Fibroblast of lung (primary cell): Measurements from ENCODE around the gene SEMA5A. TPM values are rescaled to one million over a fixed set of nuclear protein-coding genes. Genes with fewer than 3 reads are reported as not detected.

Source experiments
- DNase-seq, 2 donors: peaks; one replicate each; pipeline versions ENCODE4 v3.0.0 to v3.0.0-alpha.2; 2010; ENCODE audit warnings: low read depth in 2 of 2
- H2AFZ ChIP-seq: 2 replicates; pipeline ENCODE4 v1.5.1; 2012; ENCODE audit warnings: low read length, control low read depth, inconsistent platforms
- H3K27ac ChIP-seq: 2 replicates; pipeline ENCODE4 v1.5.1; 2011; ENCODE audit warnings: low read length, control low read depth; ENCODE audit not compliant: insufficient read depth
- H3K27me3 ChIP-seq: 2 replicates; pipeline ENCODE4 v1.5.1; 2011; ENCODE audit warnings: mild to moderate bottlenecking, low read length; ENCODE audit not compliant: control insufficient read depth, insufficient read depth
- H3K36me3 ChIP-seq: 2 replicates; pipeline ENCODE4 v1.5.1; 2011; ENCODE audit warnings: low read length; ENCODE audit not compliant: control insufficient read depth, insufficient read depth
- H3K4me1 ChIP-seq: 2 replicates; pipeline ENCODE4 v1.5.1; 2011; ENCODE audit warnings: low read length; ENCODE audit not compliant: control insufficient read depth, insufficient read depth; ENCODE audit errors: extremely low read depth
- H3K4me2 ChIP-seq: 2 replicates; pipeline ENCODE4 v1.5.1; 2011; ENCODE audit warnings: low read length, control low read depth; ENCODE audit not compliant: insufficient read depth; ENCODE audit errors: extremely low read depth
- H3K4me3 ChIP-seq, 4 experiments: fragments of 200-600 bp in 1 of 4; sonication (generic) in 1 of 4; replicated peaks in 1 of 4; 2 replicates each; pipeline ENCODE4 v1.5.1; 2011 to 2016; ENCODE audit warnings: low read length in 4 of 4, low read depth in 3 of 4, mild to moderate bottlenecking in 3 of 4, control low read depth in 2 of 4, inconsistent platforms in 1 of 4, mixed read lengths in 1 of 4; ENCODE audit not compliant: insufficient read depth in 1 of 4; ENCODE audit errors: control extremely low read depth in 1 of 4
- H3K79me2 ChIP-seq: 2 replicates; pipeline ENCODE4 v1.5.1; 2012; ENCODE audit warnings: mild to moderate bottlenecking, low read length, inconsistent platforms; ENCODE audit not compliant: control insufficient read depth, insufficient read depth
- H3K9ac ChIP-seq: 2 replicates; pipeline ENCODE4 v1.5.1; 2011; ENCODE audit warnings: mild to moderate bottlenecking, low read length, control low read depth; ENCODE audit not compliant: insufficient read depth
- H3K9me3 ChIP-seq: 2 replicates; pipeline ENCODE4 v1.5.1; 2012; ENCODE audit warnings: low read depth, low read length; ENCODE audit not compliant: control insufficient read depth, insufficient read depth
- H4K20me1 ChIP-seq: 2 replicates; pipeline ENCODE4 v1.5.1; 2011; ENCODE audit warnings: low read length; ENCODE audit not compliant: control insufficient read depth, insufficient read depth; ENCODE audit errors: extremely low read depth
- CTCF ChIP-seq, 2 donors: IDR thresholded peaks in 1 of 2; conservative IDR thresholded peaks in 1 of 2; 1 replicate in 1 of 2; 2 replicates in 1 of 2; pipeline ENCODE4 v1.5.1; 2011 to 2012; ENCODE audit warnings: low read length in 2 of 2, control low read depth in 1 of 2, inconsistent platforms in 1 of 2, low read depth in 1 of 2, mild to moderate bottlenecking in 1 of 2
- EZH2 ChIP-seq: IDR thresholded peaks from 2 replicates; pipeline ENCODE4 v1.5.1; 2012; ENCODE audit warnings: low read length, control low read depth, mild to moderate bottlenecking; ENCODE audit errors: missing control alignments
- polyA plus RNA-seq, 2 donors: library from polyadenylated mRNA; depleted of rRNA in 1 of 2; stranded (reverse) in 1 of 2; unstranded in 1 of 2; fragments of >200 nt; gene quantifications; 2 replicates each; pipeline ENCODE4 v1.2.1, GENCODE V29; 2011 to 2012; ENCODE audit warnings: missing spikeins in 1 of 2
- total RNA-seq: library from RNA; depleted of rRNA; stranded (reverse); fragments of >200 nt; gene quantifications from 2 replicates; pipeline ENCODE4 v1.2.1, GENCODE V29; 2014

Gene SEMA5A
- total and polyA plus RNA-seq, 2 donors (not counting 1 experiment from before 2014, with no cell fraction given) = 30.6 to 49.0 TPM

GRCh38 chr5:9429691-9430215 is 116.1 kb downstream of the SEMA5A start:
- H4K20me1 ChIP-seq = no peaks in the 10 kb centered on the region
- no peaks in the 10 kb centered on the region for H3K79me2 ChIP-seq

GRCh38 chr5:9428272-9428671 is 117.6 kb downstream of the SEMA5A start:
- no peaks in the 10 kb centered on the region for H3K27me3 ChIP-seq
- H3K4me3 ChIP-seq = no peak overlapping the region
- H3K4me1 ChIP-seq = peaks cover 12% of the 10 kb centered on the region
- no peak overlapping the region for H2AFZ ChIP-seq
- H3K9me3 ChIP-seq = no peaks in the 10 kb centered on the region
- H3K27ac ChIP-seq = no peak overlapping the region
- TF ChIP-seq CTCF (conservative IDR thresholded peaks at IDR 0.05 in 1 of 2, IDR thresholded peaks at IDR 0.05 in 1 of 2; ENCODE audit: low read depth in 1 of 2, low read length in 2 of 2) (no peak), EZH2 (no peak)
- H3K36me3 ChIP-seq = no peaks in the 10 kb centered on the region
- H3K9ac ChIP-seq = no peak overlapping the region
- DNase-seq = no peak
- H3K4me2 ChIP-seq = no peak overlapping the region
- H4K20me1 ChIP-seq = no peaks in the 10 kb centered on the region
- no peaks in the 10 kb centered on the region for H3K79me2 ChIP-seq

More at GRCh38 chr5:9429691-9430215, 116.1 kb downstream of the SEMA5A start:
- no peaks in the 10 kb centered on the region for H3K9me3 ChIP-seq
- H2AFZ ChIP-seq = no peak overlapping the region
- H3K4me3 ChIP-seq = no peak overlapping the region
- H3K4me1 ChIP-seq = peaks cover 12% of the 10 kb centered on the region
- no peak for TF ChIP-seq EZH2
- no peak for TF ChIP-seq CTCF (conservative IDR thresholded peaks at IDR 0.05 in 1 of 2, IDR thresholded peaks at IDR 0.05 in 1 of 2; ENCODE audit: low read depth in 1 of 2, low read length in 2 of 2)
- H3K27me3 ChIP-seq = no peaks in the 10 kb centered on the region
- no peak for DNase-seq
- no peak overlapping the region for H3K4me2 ChIP-seq
- H3K36me3 ChIP-seq = no peaks in the 10 kb centered on the region
- no peak overlapping the region for H3K9ac ChIP-seq
- no peak overlapping the region for H3K27ac ChIP-seq

- Histone ChIP-seq H3K4me3 (no peak overlapping the region), H3K9ac (no peak overlapping the region), H4K20me1 (no peaks in the 10 kb centered on the region), H2AFZ (no peak overlapping the region), H3K4me1 (peaks cover 8% of the 10 kb centered on the region), H3K4me2 (no peak overlapping the region), H3K79me2 (no peaks in the 10 kb centered on the region), H3K9me3 (no peaks in the 10 kb centered on the region), H3K36me3 (no peaks in the 10 kb centered on the region), H3K27me3 (no peaks in the 10 kb centered on the region), H3K27ac (no peak overlapping the region)
- DNase-seq = no peak
- no peak for TF ChIP-seq EZH2
Observed at GRCh38 chr5:9425710-9426109, 120.2 kb downstream of the SEMA5A start.
